Measurements from ENCODE around the gene CTU2. TPM values are rescaled to one million over a fixed set of nuclear protein-coding genes. Genes with fewer than 3 reads are reported as not detected.
A peak's percentile ranks its signal among the peaks of the same experiment; 100 is the strongest.

Gene CTU2
- total and polyA plus RNA-seq, 9 of the 15 experiments (the other 6 are each of a cell fraction or from before 2014, with no cell fraction given) = 1.3 to 105 (median 23.2) TPM

DNA sequence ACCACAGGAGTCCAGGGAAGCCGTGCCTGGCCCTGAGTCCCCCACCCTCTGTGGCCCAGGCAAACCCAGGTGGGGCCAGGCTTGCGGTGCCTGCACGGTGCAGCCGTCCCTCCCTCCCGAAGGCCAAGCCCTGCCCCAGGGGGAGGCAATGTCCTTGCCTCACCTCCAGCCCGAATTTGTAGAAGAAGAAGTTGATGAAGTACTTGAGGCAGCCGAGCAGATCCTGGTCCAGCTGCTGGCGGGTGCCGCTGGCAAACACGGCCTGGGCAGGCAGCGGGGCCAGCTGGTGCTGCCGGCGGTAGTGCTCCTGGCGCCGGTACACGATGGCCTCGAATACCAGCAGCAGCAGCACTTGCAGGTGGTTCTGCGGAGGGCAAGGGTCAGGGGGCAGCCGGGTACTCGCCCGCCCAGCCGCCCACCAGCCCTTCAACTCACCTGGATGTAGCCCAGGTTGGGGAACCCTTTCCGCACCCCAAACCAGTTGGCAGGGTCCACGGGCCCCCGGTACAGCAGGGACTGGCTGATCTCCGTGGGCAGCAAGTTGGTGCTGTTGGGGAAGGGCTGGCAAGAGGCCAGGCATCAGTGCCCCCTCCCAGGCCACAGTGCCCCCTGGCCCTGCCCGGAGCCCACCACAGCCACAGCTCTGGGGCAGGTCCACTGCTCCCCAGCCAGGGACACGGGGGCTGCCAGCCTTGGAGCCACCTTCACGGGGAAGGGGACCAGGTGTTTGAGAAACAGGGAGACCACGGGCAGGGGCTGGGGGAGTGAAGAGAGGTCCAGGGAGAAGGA lies 26.1 kb downstream of the CTU2 start (continued):
- TF ChIP-seq, protein P1, sequence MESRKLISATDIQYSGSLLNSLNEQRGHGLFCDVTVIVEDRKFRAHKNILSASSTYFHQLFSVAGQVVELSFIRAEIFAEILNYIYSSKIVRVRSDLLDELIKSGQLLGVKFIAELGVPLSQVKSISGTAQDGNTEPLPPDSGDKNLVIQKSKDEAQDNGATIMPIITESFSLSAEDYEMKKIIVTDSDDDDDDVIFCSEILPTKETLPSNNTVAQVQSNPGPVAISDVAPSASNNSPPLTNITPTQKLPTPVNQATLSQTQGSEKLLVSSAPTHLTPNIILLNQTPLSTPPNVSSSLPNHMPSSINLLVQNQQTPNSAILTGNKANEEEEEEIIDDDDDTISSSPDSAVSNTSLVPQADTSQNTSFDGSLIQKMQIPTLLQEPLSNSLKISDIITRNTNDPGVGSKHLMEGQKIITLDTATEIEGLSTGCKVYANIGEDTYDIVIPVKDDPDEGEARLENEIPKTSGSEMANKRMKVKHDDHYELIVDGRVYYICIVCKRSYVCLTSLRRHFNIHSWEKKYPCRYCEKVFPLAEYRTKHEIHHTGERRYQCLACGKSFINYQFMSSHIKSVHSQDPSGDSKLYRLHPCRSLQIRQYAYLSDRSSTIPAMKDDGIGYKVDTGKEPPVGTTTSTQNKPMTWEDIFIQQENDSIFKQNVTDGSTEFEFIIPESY (CRISPR knock-in tag; IDR thresholded peaks at IDR 0.05) = peak; percentile 42; the same call in 1 of the 2 replicates
- no peak for TF ChIP-seq FUS (optimal IDR thresholded peaks at IDR 0.05; ENCODE audit: low read depth, low read length)
- TF ChIP-seq, protein P2, sequence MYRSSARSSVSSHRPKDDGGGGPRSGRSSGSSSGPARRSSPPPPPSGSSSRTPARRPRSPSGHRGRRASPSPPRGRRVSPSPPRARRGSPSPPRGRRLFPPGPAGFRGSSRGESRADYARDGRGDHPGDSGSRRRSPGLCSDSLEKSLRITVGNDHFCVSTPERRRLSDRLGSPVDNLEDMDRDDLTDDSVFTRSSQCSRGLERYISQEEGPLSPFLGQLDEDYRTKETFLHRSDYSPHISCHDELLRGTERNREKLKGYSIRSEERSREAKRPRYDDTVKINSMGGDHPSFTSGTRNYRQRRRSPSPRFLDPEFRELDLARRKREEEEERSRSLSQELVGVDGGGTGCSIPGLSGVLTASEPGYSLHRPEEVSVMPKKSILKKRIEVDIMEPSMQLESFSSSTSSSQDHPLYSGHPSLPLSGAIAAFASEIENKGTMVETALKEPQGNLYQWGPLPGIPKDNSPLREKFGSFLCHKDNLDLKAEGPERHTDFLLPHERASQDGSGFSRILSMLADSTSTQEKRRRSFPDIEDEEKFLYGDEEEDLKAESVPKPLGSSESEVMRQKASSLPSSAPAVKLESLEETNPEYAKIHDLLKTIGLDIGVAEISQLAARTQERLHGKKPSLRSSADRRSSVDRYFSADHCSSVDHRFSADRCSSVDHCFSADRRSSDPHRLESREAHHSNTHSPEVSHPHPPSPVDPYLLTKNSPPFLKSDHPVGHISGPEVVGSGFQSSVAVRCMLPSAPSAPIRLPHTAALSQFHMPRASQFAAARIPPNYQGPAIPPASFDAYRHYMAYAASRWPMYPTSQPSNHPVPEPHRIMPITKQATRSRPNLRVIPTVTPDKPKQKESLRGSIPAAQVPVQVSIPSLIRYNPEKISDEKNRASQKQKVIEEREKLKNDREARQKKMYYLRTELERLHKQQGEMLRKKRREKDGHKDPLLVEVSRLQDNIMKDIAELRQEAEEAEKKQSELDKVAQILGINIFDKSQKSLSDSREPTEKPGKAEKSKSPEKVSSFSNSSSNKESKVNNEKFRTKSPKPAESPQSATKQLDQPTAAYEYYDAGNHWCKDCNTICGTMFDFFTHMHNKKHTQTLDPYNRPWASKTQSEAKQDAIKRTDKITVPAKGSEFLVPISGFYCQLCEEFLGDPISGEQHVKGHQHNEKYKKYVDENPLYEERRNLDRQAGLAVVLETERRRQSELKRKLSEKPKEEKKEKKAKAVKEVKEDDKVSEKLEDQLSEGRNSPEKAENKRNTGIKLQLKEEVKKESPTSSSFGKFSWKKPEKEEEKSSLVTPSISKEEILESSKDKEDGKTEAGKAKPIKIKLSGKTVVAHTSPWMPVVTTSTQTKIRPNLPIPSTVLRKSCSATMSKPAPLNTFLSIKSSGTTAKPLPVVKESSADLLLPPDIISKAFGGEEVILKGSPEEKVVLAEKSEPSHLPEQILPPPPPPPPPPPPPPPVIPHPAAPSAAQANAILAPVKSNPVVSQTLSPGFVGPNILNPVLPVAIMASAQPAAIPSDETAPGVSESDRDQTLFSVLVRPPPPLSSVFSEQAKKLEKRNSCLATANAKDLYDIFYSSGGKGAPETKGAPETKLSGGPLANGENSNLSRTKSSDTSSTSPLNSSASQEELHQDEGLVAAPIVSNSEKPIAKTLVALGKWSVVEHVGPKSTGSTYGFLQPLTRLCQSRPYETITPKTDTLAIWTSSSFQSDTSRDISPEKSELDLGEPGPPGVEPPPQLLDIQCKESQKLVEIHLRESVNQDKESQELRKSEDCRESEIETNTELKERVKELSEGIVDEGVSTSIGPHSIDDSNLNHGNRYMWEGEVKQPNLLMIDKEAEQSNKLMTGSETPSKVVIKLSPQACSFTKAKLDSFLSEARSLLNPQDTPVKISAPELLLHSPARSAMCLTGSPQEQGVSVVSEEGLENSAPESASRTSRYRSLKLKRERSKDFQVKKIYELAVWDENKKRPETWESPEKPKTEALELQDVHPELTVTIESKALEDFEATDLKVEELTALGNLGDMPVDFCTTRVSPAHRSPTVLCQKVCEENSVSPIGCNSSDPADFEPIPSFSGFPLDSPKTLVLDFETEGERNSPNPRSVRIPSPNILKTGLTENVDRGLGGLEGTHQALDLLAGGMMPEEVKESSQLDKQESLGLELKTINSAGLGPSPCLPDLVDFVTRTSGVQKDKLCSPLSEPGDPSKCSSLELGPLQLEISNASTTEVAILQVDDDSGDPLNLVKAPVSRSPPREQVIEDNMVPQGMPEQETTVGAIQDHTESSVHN (IDR thresholded peaks at IDR 0.05; ENCODE audit: borderline replicate concordance in 1 of 2, low read depth in 1 of 2) = no peak
- TF ChIP-seq DNMT1 (IDR thresholded peaks at IDR 0.05) = no peak
- TF ChIP-seq, protein P3, sequence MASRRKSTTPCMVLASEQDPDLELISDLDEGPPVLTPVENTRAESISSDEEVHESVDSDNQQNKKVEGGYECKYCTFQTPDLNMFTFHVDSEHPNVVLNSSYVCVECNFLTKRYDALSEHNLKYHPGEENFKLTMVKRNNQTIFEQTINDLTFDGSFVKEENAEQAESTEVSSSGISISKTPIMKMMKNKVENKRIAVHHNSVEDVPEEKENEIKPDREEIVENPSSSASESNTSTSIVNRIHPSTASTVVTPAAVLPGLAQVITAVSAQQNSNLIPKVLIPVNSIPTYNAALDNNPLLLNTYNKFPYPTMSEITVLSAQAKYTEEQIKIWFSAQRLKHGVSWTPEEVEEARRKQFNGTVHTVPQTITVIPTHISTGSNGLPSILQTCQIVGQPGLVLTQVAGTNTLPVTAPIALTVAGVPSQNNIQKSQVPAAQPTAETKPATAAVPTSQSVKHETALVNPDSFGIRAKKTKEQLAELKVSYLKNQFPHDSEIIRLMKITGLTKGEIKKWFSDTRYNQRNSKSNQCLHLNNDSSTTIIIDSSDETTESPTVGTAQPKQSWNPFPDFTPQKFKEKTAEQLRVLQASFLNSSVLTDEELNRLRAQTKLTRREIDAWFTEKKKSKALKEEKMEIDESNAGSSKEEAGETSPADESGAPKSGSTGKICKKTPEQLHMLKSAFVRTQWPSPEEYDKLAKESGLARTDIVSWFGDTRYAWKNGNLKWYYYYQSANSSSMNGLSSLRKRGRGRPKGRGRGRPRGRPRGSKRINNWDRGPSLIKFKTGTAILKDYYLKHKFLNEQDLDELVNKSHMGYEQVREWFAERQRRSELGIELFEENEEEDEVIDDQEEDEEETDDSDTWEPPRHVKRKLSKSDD (conservative IDR thresholded peaks at IDR 0.05; ENCODE audit: low read length) = no peak
- no peak for TF ChIP-seq MAFF (IDR thresholded peaks at IDR 0.05; ENCODE audit: low read length)
